ENCODE data around the gene CTXN1.
"Not testable (repeated sequence)": the region's sequence is repeated elsewhere in the genome, so short reads cannot be mapped to it uniquely, and the experiment has no call there.

The CTXN1 gene

GRCh38 chr19:7926021-7926726, at the start of gene CTXN1:
CTXN1 (minus strand) TSS chr19:7926135; CDS start chr19:7925538, 597 bp downstream.
- DNase-seq, result peak; percentile 84

GRCh38 chr19:7975037-7975436, 49.1 kb upstream of the CTXN1 start:
- no peak for DNase-seq

DNA sequence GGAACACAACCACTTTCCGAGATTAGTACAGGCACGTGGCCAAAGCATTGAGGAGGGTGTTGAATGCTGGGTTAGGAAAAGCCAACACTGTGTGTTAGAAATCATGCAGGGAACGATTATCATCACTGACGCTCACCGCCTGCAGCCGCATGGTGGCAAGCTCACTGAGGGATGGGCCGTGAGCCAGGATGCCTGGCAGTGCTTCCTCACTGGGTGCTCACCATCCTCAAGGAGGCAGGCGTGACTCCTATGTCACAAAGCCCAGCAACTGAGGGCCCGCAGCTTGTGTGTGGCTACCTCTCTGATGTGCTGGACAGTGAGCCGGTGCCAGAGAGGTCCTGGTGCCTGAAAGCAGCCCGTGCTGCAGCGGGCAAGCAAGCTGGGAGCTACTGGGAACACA, 47.9 kb upstream of the CTXN1 start:
- DNase-seq, result no peak

DNA sequence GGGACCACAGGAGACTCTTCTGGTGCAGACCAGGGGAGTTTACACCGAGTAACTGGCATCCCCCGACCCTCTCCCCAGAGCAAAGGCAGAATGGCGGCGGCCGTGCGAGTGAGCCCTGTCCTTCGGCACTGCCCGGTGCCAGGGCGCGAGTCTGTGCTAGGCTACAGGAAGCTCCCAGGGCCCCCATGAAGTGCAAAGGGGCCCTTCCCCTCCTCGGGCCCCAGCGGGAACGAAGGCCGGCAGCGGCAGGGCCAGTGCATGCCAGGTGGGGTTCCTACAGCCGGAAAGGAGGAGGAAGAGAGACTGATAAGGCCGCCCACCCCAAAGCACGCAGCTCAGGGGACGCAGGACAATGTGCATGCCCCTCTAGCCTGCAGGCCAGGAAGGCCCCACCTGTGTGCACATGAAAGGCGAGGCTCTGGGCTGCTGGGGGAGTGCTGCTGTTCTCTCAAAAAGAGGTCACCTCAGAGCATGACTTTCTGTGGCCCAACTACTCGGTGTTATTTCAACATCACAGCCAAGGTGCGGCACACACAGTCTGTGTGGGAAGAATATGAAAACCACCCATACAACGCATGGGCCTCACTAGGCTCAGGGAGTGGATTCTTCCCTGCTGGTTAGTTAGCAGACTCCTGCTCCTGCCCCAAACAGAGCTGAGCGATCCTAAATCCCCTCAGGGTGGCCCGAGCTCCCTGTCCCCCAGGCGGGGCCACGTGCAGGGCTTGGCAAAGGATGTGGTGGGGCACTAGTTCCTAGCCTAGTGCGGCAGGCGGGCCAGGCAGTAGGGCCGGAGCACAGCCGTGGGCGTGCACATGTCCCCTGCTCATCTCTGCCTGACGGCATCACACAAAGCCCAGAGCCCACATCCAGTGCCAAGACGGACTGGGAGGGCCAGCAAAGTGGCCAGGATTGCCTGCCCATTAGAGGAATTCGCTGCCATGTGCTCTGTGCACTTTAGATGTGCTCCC, 45.9 kb upstream of the CTXN1 start:
- DNase-seq, result no peak

GRCh38 chr19:7970716-7971448, 44.9 kb upstream of the CTXN1 start:
- peak; percentile 48 for DNase-seq

- no peak for DNase-seq
Observed at GRCh38 chr19:7969555-7969939, 43.6 kb upstream of the CTXN1 start.

DNA sequence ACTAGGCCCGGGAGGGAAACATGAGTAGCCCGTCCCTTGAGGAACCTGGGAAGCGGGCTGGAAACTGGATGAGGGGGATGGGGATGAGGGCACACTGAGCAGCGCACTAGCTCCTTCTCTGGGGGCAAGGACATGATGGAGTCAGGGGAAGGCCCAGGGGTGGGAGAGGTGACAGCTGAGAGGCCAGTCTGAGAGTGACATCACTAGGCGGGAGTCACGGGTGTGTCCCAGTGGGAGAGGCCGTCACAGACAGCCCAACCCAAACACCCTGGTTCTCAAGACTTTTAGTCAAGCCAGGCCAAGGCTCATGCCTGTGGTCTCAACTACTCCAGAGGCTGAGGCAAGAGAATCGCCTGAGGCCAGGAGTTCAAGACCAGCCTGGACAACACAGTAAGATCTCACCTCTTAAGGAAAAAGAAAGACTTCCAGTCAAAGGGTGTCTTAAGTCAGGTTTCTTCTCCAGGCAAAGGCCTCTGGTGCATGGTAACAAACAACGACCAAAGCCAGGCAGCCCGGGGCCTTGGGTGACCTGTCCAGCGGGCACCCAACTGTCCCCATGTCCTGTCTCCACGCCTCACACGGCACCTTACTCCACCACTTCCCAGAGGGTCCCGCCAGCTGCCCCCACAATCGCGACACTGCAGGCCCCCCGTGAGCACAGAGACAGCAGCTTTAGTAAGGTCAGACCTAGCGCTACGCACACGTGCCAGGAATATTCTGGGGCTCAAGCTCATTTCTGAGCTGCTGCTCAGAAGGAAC, 43.0 kb upstream of the CTXN1 start:
- no peak for DNase-seq

DNA sequence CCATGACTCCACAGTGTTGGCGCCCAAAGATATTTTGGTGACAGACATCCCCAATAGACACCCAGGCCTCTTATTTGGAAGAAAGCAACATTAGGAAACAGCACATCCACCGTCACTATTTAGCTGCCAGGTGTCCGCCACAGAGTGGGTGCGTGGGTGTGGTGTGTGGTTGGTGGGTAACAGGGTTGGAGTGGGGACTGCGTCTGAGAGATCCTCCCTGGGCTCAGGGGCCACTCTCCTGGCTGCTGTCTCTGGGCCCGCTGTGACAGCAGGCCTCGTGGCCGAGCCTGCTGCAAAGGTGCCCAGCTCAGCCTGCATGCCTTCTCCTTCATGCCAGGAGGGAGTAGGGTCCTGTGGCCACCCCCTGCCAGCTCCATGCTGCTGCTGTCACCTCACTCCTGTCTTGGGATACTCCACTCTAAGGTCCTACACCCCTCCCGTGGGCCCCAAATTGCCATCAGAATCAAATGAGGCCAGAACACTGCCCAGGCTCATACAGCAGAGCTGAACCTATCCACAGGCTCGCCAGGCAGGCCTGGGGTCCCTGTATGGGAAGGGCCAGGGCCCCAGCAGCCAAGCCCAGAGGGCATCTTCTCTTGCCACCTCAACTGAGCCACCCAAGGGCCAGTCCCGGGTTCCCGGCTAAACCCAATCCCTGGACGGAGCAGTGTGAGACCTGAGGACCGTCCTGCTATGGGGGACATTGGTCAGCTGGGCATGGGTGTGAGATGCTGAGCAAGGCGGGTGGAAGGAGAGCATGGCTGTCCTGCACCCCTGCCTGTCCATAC, 42.3 kb upstream of the CTXN1 start:
- DNase-seq, result no peak

GRCh38 chr19:7965921-7966665, 40.2 kb upstream of the CTXN1 start:
- DNase-seq, result no peak

- no peak for DNase-seq
Observed at GRCh38 chr19:7965259-7965841, 39.4 kb upstream of the CTXN1 start.

DNA sequence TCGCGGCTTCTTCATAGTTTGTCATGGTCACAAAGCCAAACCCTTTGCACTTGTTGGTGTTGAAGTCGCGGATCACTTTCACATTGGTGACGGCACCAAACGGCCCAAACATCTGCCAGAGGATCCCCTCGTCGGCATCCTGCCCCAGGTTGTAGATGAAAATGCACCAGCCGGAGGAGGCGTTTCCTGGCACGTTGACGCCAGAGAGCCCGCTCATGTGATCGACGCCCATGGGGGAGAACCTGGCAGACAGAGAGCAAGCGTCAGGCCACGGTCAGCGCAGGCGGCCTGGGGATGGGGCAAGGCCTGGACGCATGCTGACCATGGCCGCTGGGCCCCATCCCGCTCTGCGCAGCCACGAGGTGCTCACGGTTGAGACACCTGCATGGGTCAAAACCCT, 37.6 kb upstream of the CTXN1 start:
- no peak for DNase-seq

- no peak for DNase-seq
Observed at GRCh38 chr19:7962644-7963268, 36.8 kb upstream of the CTXN1 start.

- no peak for DNase-seq
Observed at GRCh38 chr19:7961920-7962626, 36.1 kb upstream of the CTXN1 start.

DNA sequence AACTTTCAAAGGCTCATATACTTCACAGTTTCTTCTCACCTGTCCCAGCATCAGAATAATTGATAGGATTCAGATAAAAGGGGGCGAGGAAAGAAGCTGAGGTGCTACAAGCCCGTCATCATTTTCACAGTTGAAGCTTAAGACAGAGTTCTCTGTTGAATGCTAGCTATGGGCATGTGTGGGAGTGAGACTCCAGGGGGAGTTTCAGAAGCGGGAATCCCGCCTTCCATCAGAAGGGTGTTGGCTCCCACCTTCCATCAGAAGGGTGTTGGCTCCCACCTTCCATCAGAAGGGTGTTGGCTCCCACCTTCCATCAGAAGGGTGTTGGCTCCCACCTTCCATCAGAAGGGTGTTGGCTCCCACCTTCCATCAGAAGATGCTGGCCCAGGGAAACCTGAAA, 35.1 kb upstream of the CTXN1 start:
- not testable (repeated sequence) for DNase-seq

- no peak for DNase-seq
Observed at GRCh38 chr19:7959211-7959610, 33.3 kb upstream of the CTXN1 start.

DNA sequence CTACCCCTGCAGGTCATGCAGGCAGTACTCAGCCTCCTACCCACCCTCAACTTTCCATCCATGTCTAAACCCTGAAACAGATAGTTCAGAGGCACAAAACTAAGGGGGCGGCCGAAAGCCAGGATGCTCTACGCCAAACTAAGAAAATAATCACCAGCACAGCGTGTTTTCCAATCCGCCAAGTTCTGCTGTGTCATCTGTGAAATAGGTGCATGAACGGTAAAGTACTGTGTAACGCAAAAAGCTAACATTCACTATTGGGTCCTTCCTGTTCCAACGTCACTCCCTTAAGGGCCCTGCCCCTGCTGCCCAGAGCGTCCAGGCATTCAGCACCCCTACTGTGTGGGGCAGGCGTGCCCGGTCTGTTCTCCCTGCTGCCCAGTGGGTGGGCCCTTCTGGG, 29.8 kb upstream of the CTXN1 start:
- DNase-seq, result no peak

GRCh38 chr19:7953576-7953975, 27.6 kb upstream of the CTXN1 start:
- no peak for DNase-seq

- DNase-seq, result no peak
Observed at GRCh38 chr19:7953060-7953459, 27.1 kb upstream of the CTXN1 start.

DNA sequence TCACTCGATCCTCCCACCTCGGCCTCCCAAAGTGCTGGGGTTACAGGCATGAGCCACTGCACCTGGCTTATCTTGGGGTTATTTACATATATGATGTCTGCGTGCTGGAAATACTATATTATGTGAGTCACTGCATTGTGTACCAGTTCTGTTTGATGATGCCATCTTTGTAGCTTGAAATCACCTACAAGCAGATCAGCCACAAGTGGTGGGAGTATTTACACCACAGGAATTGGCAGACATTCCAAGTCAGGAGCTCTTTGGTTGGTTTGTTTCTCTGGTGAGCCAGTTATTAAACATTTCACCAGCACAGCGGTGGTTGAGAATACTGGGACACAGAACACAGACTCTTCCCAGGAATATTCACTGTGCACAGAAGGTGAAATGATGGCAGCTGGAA, 22.0 kb upstream of the CTXN1 start:
- DNase-seq, result no peak
